Panc1 (cell line): Measurements from ENCODE around the gene SPINT1. TPM values are rescaled to one million over a fixed set of nuclear protein-coding genes. Genes with fewer than 3 reads are reported as not detected.
A peak's percentile ranks its signal among the peaks of the same experiment; 100 is the strongest.

Source experiments
- ATAC-seq: fragments of 200-7000 bp; cut with Tn5 transposase; 2 replicates; pipeline ENCODE4 v1.9.1; 2020; ENCODE audit warnings: mild to moderate bottlenecking, moderate library complexity
- BruUV-seq: library from RNA; stranded (reverse); fragments of 400-500 nt; replicated peaks from 2 replicates; lab custom pipeline; 2021; lab: Mats Ljungman, UMichigan
- CTCF ChIA-PET: fragments of 300-600 bp; sonication (Branson Sonifier 250); formaldehyde crosslinking; loops from one replicate; lab custom pipeline; 2022; ENCODE audit warnings: antibody characterized with exemption; lab: Charles Lee
- POLR2A ChIA-PET: fragments of 300-600 bp; sonication (Branson Sonifier 250); formaldehyde crosslinking; loops from one replicate; lab custom pipeline; 2022; ENCODE audit warnings: antibody characterized with exemption; lab: Charles Lee
- DNase-seq: peaks from one replicate; pipeline ENCODE4 v3.0.0-alpha.2; 2010; ENCODE audit warnings: low read depth, low spot score
- H3K27ac ChIP-seq: 2 replicates; pipeline ENCODE4 v1.5.1; 2011; ENCODE audit warnings: mild to moderate bottlenecking, low read length, inconsistent platforms
- H3K27me3 ChIP-seq: fragments of 200-500 bp; sonication (Bioruptor generic); 2 replicates; pipeline ENCODE4 v1.6.0; 2014; ENCODE audit warnings: low read length, inconsistent platforms; ENCODE audit not compliant: control insufficient read depth, insufficient read depth
- H3K36me3 ChIP-seq: fragments of 200-500 bp; sonication (Bioruptor generic); 2 replicates; pipeline ENCODE4 v1.5.1; 2014; ENCODE audit warnings: inconsistent platforms, mild to moderate bottlenecking, low read length, moderate library complexity; ENCODE audit not compliant: control insufficient read depth, insufficient read depth
- H3K4me1 ChIP-seq: 2 replicates; pipeline ENCODE4 v1.5.1; 2011; ENCODE audit warnings: inconsistent platforms, mild to moderate bottlenecking, low read length, moderate library complexity; ENCODE audit not compliant: control insufficient read depth, insufficient read depth
- H3K4me3 ChIP-seq, 2 experiments: 2 replicates each; pipeline ENCODE4 v1.5.1; 2011 to 2012; ENCODE audit warnings: low read depth in 2 of 2, low read length in 2 of 2, mild to moderate bottlenecking in 2 of 2, inconsistent platforms in 1 of 2, moderate library complexity in 1 of 2
- H3K9me3 ChIP-seq: fragments of 200-500 bp; sonication (Bioruptor generic); 2 replicates; pipeline ENCODE4 v1.5.1; 2014; ENCODE audit warnings: low read depth, mild to moderate bottlenecking, inconsistent platforms, low read length, moderate library complexity; ENCODE audit not compliant: control insufficient read depth, insufficient read depth
- CTCF ChIP-seq: fragments of 450-650 bp; IDR thresholded peaks from 2 replicates; pipeline ENCODE4 v1.5.1; 2017; ENCODE audit warnings: mild to moderate bottlenecking
- POLR2AphosphoS5 ChIP-seq: IDR thresholded peaks from 2 replicates; pipeline ENCODE4 v1.6.1; 2012; ENCODE audit warnings: mild to moderate bottlenecking, low read depth, low read length, moderate library complexity
- REST ChIP-seq, 2 experiments: IDR thresholded peaks; 2 replicates each; pipeline ENCODE4 v1.6.1; 2011 to 2012; ENCODE audit warnings: low read depth in 2 of 2, control low read depth in 1 of 2, low read length in 1 of 2, mild to moderate bottlenecking in 1 of 2, moderate library complexity in 1 of 2; ENCODE audit not compliant: insufficient read depth in 1 of 2
- SIN3A ChIP-seq: IDR thresholded peaks from 2 replicates; pipeline ENCODE4 v1.6.1; 2012; ENCODE audit warnings: low read depth, mild to moderate bottlenecking, low read length, moderate library complexity, borderline replicate concordance; ENCODE audit not compliant: insufficient read depth
- TCF7L2 ChIP-seq: IDR thresholded peaks from 2 replicates; pipeline ENCODE4 v1.6.1; 2011; ENCODE audit warnings: mild to moderate bottlenecking, low read depth, low read length, inconsistent platforms
- in situ Hi-C: cut with HindIII; loops from 2 replicates; pipeline ENCODE4 v1.10.0; 2016; ENCODE audit warnings: low sequenced_read_pairs, low pct_unique_long_range_greater_than_20kb
- intact Hi-C: fragments of 100-400 bp; cut with micrococcal nuclease; formaldehyde crosslinking; loops from one replicate; pipeline ENCODE4 v1.10.0; 2022; ENCODE audit not compliant: unreplicated experiment
- total RNA-seq: library from RNA; stranded (reverse); gene quantifications from one replicate; pipeline ENCODE4 v1.2.1, GENCODE V29; 2021; ENCODE audit not compliant: unreplicated experiment

Gene SPINT1
- total RNA-seq, 1 experiment from 2014 or later, result 32.7 TPM

- H3K27ac ChIP-seq, result no peak overlapping the region
- H3K4me1 ChIP-seq, result peaks cover 7% of the 10 kb centered on the region
- intact Hi-C loops, result no loop called here
- H3K9me3 ChIP-seq, result no peaks in the 10 kb centered on the region
- POLR2A ChIA-PET, result interaction anchor here (0.5 kb wide), 1 partner anchor 471 kb away, joined by 3 read pairs; no protein-coding TSS in a partner anchor
- no peaks in the 10 kb centered on the region for H3K27me3 ChIP-seq
- no peak for DNase-seq
- no peaks in the 10 kb centered on the region for H3K36me3 ChIP-seq
- CTCF ChIA-PET, result interaction anchor here (0.7 kb wide), 1 partner anchor 34 kb away, joined by 4 read pairs; the partner anchor contains the start of gene C15orf62
- no peak for ATAC-seq
- in situ Hi-C loops, result no loop called here
- TF ChIP-seq SIN3A (no peak), POLR2AphosphoS5 (no peak), CTCF (no peak), TCF7L2 (no peak), REST (IDR thresholded peaks at IDR 0.05; ENCODE audit: insufficient read depth in 1 of 2, low read depth in 2 of 2, low read length in 1 of 2) (no peak)
- no TSS peak for BruUV-seq
- no peak overlapping the region for H3K4me3 ChIP-seq
Observed at GRCh38 chr15:40803688-40804087, 40.2 kb upstream of the SPINT1 start.

- intact Hi-C loops, result no loop called here
- CTCF ChIA-PET, result interaction anchor here (0.6 to 2.0 kb wide), 4 partner anchors 24 to 85 kb away, joined by 3 to 4 read pairs (median 4); no protein-coding TSS in a partner anchor
- POLR2A ChIA-PET, result interaction anchor here (0.6 kb wide), 1 partner anchor 88 kb away, joined by 5 read pairs; no protein-coding TSS in a partner anchor
Observed at GRCh38 chr15:40806672-40807027, 37.2 kb upstream of the SPINT1 start.

More at GRCh38 chr15:40806672-40807027, 37.2 kb upstream of the SPINT1 start:
- peaks cover 10% of the 10 kb centered on the region for H3K4me1 ChIP-seq
- ATAC-seq, result no peak
- H3K36me3 ChIP-seq, result no peaks in the 10 kb centered on the region
- H3K27ac ChIP-seq, result peak overlapping the region; percentile 94
- H3K27me3 ChIP-seq, result no peaks in the 10 kb centered on the region
- DNase-seq, result no peak
- in situ Hi-C loops, result no loop called here
- TF ChIP-seq SIN3A (no peak), REST (IDR thresholded peaks at IDR 0.05; ENCODE audit: insufficient read depth in 1 of 2, low read depth in 2 of 2, low read length in 1 of 2) (no peak), TCF7L2 (no peak), CTCF (no peak), POLR2AphosphoS5 (no peak)
- no TSS peak for BruUV-seq
- H3K9me3 ChIP-seq, result no peaks in the 10 kb centered on the region
- peak overlapping the region; percentile 86 to 90 for H3K4me3 ChIP-seq
